K562 (cell line): Measurements from ENCODE around the gene RNH1. TPM values are rescaled to one million over a fixed set of nuclear protein-coding genes. Genes with fewer than 3 reads are reported as not detected.

Source experiments
- ATAC-seq: fragments of 200-7000 bp; cut with Tn5 transposase; 3 replicates; pipeline ENCODE4 v1.9.1; 2020; ENCODE audit warnings: moderate library complexity
- BruUV-seq: library from RNA; stranded (reverse); fragments of 400-500 nt; replicated peaks from 2 replicates; lab custom pipeline; 2021; lab: Mats Ljungman, UMichigan
- CTCF ChIA-PET: fragments of 300-600 bp; formaldehyde crosslinking; extraction: SDS; loops from one replicate; lab custom pipeline; 2021; ENCODE audit warnings: low intra/inter-chr PET ratio; lab: Yijun Ruan, JAX
- POLR2A ChIA-PET: fragments of 300-600, 350-650 bp; sonication (Branson Sonifier 250); formaldehyde crosslinking; extraction: SDS; loops from one replicate; lab custom pipeline; 2021; ENCODE audit warnings: antibody characterized with exemption, inconsistent platforms; lab: Yijun Ruan, JAX
- DNase-seq, 4 experiments: peaks; one replicate each; pipeline versions ENCODE4 v3.0.0 to v3.0.0-alpha.2; 2011 to 2018; ENCODE audit warnings: low spot score in 3 of 4, mixed read lengths in 3 of 4; ENCODE audit errors: extremely low read depth in 1 of 4
- FAIRE-seq: peaks from 2 replicates; lab custom pipeline; 2011; peaks lifted over from hg19 to GRCh38; lab: Jason Lieb, UNC
- H2AFZ ChIP-seq: 2 replicates; pipeline ENCODE4 v1.6.0; 2011; ENCODE audit warnings: low read depth, low read length, control low read depth, inconsistent platforms
- H3K27ac ChIP-seq: fragments of 200-600 bp; 3 replicates; pipeline ENCODE4 v1.8.0; 2011; ENCODE audit warnings: low read depth, mild to moderate bottlenecking, control low read depth, inconsistent platforms, low read length, moderate library complexity, mixed read lengths; ENCODE audit errors: extremely low read depth
- H3K27me3 ChIP-seq, 2 experiments: fragments of 300-600 bp in 1 of 2; 2 replicates in 1 of 2; 3 replicates in 1 of 2; pipeline versions ENCODE4 v1.6.0 to v1.8.0; 2011; ENCODE audit warnings: inconsistent platforms in 2 of 2, low read length in 2 of 2, mild to moderate bottlenecking in 1 of 2, mixed read lengths in 1 of 2, moderate library complexity in 1 of 2; ENCODE audit not compliant: control insufficient read depth in 2 of 2, insufficient read depth in 2 of 2
- H3K36me3 ChIP-seq: fragments of 300-600 bp; 3 replicates; pipeline ENCODE4 v1.8.0; 2011; ENCODE audit warnings: mild to moderate bottlenecking, low read length, inconsistent platforms; ENCODE audit not compliant: control insufficient read depth, insufficient read depth
- H3K4me1 ChIP-seq, 2 experiments: fragments of 200-600 bp in 1 of 2; replicated peaks in 1 of 2; 2 replicates in 1 of 2; 3 replicates in 1 of 2; pipeline versions ENCODE4 v1.5.1 to v1.8.0; 2011; ENCODE audit warnings: inconsistent platforms in 2 of 2, low read length in 2 of 2, mild to moderate bottlenecking in 1 of 2, mixed read lengths in 1 of 2, moderate library complexity in 1 of 2; ENCODE audit not compliant: control insufficient read depth in 2 of 2, insufficient read depth in 2 of 2
- H3K4me2 ChIP-seq: 2 replicates; pipeline ENCODE4 v1.6.1; 2011; ENCODE audit warnings: low read length, control low read depth, inconsistent platforms, mixed read lengths; ENCODE audit not compliant: insufficient read depth
- H3K4me3 ChIP-seq: fragments of 200-600 bp; sonication (generic), shearing (Covaris generic); 2 replicates; pipeline ENCODE4 v1.5.1; 2016; ENCODE audit warnings: control low read depth, inconsistent platforms
- H3K79me2 ChIP-seq: fragments of 200-600 bp; 3 replicates; pipeline ENCODE4 v1.8.0; 2011; ENCODE audit warnings: low read length, inconsistent platforms; ENCODE audit not compliant: control insufficient read depth, insufficient read depth
- H3K9ac ChIP-seq, 2 experiments: 2 replicates each; pipeline versions ENCODE4 v1.6.0 to v1.6.1; 2011; ENCODE audit warnings: low read depth in 2 of 2, low read length in 2 of 2, control low read depth in 1 of 2, inconsistent platforms in 1 of 2, mild to moderate bottlenecking in 1 of 2, mixed read lengths in 1 of 2; ENCODE audit not compliant: insufficient read depth in 1 of 2
- H3K9me1 ChIP-seq: one replicate; pipeline ENCODE4 v1.6.0; 2011; ENCODE audit warnings: inconsistent platforms, mild to moderate bottlenecking, low read length, moderate library complexity; ENCODE audit not compliant: control insufficient read depth, insufficient read depth
- H3K9me3 ChIP-seq: replicated peaks from 2 replicates; pipeline ENCODE4 v1.5.1; 2011; ENCODE audit warnings: low read depth, low read length, inconsistent platforms; ENCODE audit not compliant: control insufficient read depth, insufficient read depth
- H4K20me1 ChIP-seq: replicated peaks from 2 replicates; pipeline ENCODE4 v1.6.1; 2011; ENCODE audit warnings: low read length, inconsistent platforms, mixed read lengths; ENCODE audit not compliant: control insufficient read depth, insufficient read depth
- GTF2E2 ChIP-seq: fragments of 200-800 bp; sonication (Bioruptor generic); IDR thresholded peaks from 2 replicates; pipeline ENCODE4 v1.6.1; 2016; ENCODE audit warnings: missing genetic modification characterization, missing compliant biosample characterization
- MEIS2 ChIP-seq: fragments of 450-650 bp; IDR thresholded peaks from 2 replicates; pipeline ENCODE4 v1.6.1; 2014; ENCODE audit warnings: mild to moderate bottlenecking; ENCODE audit not compliant: partially characterized antibody
- POLR2G ChIP-seq: fragments of 200-400 bp; formaldehyde crosslinking; IDR thresholded peaks from 2 replicates; pipeline ENCODE4 v1.6.1; 2017; ENCODE audit warnings: low read depth, mild to moderate bottlenecking, antibody characterized with exemption, low read length, moderate library complexity
- PTBP1 ChIP-seq: fragments of 200-400 bp; formaldehyde crosslinking; IDR thresholded peaks from 2 replicates; pipeline ENCODE4 v1.6.1; 2017; ENCODE audit warnings: low read depth, low read length
- WGBS: fragments of 100-300 bp; shearing (Covaris generic); methylation state at CpG from one replicate; pipeline ENCODE4 v1.1.6; 2016; ENCODE audit warnings: low coverage, mixed read lengths; ENCODE audit not compliant: insufficient coverage; ENCODE audit errors: missing lambda C conversion rate; 5-methylcytosine and 5-hydroxymethylcytosine counted together
- in situ Hi-C: fragments of 300-500 bp; cut with MboI; formaldehyde crosslinking; loops from 4 replicates; pipeline ENCODE4 v1.15.0; 2018; ENCODE audit warnings: inconsistent platforms, mixed read lengths
- intact Hi-C: fragments of 100-400 bp; cut with micrococcal nuclease; formaldehyde crosslinking; loops from 2 replicates; pipeline ENCODE4 v1.14.2; 2022
- polyA plus RNA-seq, 8 experiments: library from polyadenylated mRNA; depleted of rRNA in 4 of 8; stranded (reverse) in 5 of 8; unstranded in 3 of 8; fragments of >200 nt; fragmentation: Nextera tagmentation in 2 of 8; fragmentation: Illumina TruSeq in 1 of 8; extraction: Ambion mirVana in 2 of 8; extraction: Trizol in 1 of 8; gene quantifications; 2 replicates each; pipeline versions ENCODE4 v1.2.1 to v1.2.3, GENCODE V29; 2011 to 2014; ENCODE audit warnings: inconsistent platforms in 1 of 8, missing spikeins in 1 of 8
- total RNA-seq, 7 experiments: library from RNA; depleted of rRNA in 6 of 7; stranded (reverse); fragments of >200 nt in 6 of 7; fragmentation: Illumina TruSeq in 2 of 7; extraction: Trizol in 2 of 7; gene quantifications; 2 replicates each; pipeline versions ENCODE4 v1.2.1 to v1.2.3, GENCODE V29; 2011 to 2021; ENCODE audit warnings: low replicate concordance in 1 of 7
- TF ChIP-seq, protein P1 (sequence below): IDR thresholded peaks from 3 replicates; pipeline ENCODE4 v1.6.1; 2011; ENCODE audit warnings: borderline replicate concordance, mild to moderate bottlenecking, moderate library complexity; ENCODE audit not compliant: insufficient read length; ENCODE audit errors: extremely low read depth
- TF ChIP-seq, protein P2 (sequence below): IDR thresholded peaks from 2 replicates; pipeline ENCODE4 v1.6.1; 2014; ENCODE audit warnings: antibody characterized with exemption
- TF ChIP-seq, protein P3 (sequence below): conservative IDR thresholded peaks from 2 replicates; pipeline ENCODE4 v1.6.1; 2011; ENCODE audit warnings: low read depth, mild to moderate bottlenecking, low read length; ENCODE audit not compliant: control insufficient read depth

Gene RNH1
- total and polyA plus RNA-seq, 9 of the 15 experiments (the other 6 are each of a cell fraction or from before 2014, with no cell fraction given), result 2.5 to 160 (median 44.3) TPM

DNA sequence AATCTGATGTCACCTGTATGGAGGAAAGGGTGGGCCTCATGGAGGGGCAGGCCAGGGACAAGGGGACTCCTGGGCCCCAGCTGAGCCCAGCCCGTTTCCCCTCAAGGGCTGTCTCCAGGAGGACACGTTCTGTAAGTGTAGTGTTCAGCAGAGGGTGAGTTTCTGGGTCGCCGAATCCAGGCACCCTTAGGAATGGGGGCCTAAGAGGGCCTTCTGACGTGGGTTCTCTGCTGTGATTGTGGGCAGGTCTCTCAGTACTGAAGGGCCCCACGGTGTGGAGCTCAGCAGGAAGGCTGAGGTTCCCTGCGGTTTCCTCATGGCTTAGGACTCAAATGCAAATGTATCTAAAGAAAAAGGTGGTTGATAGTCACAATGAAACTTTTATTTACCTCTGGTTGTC lies 50.5 kb downstream of the RNH1 start (continued):
- TF ChIP-seq, protein P1, sequence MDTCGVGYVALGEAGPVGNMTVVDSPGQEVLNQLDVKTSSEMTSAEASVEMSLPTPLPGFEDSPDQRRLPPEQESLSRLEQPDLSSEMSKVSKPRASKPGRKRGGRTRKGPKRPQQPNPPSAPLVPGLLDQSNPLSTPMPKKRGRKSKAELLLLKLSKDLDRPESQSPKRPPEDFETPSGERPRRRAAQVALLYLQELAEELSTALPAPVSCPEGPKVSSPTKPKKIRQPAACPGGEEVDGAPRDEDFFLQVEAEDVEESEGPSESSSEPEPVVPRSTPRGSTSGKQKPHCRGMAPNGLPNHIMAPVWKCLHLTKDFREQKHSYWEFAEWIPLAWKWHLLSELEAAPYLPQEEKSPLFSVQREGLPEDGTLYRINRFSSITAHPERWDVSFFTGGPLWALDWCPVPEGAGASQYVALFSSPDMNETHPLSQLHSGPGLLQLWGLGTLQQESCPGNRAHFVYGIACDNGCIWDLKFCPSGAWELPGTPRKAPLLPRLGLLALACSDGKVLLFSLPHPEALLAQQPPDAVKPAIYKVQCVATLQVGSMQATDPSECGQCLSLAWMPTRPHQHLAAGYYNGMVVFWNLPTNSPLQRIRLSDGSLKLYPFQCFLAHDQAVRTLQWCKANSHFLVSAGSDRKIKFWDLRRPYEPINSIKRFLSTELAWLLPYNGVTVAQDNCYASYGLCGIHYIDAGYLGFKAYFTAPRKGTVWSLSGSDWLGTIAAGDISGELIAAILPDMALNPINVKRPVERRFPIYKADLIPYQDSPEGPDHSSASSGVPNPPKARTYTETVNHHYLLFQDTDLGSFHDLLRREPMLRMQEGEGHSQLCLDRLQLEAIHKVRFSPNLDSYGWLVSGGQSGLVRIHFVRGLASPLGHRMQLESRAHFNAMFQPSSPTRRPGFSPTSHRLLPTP, result no peak
- TF ChIP-seq MEIS2, result no peak
- TF ChIP-seq PTBP1, result no peak

DNA sequence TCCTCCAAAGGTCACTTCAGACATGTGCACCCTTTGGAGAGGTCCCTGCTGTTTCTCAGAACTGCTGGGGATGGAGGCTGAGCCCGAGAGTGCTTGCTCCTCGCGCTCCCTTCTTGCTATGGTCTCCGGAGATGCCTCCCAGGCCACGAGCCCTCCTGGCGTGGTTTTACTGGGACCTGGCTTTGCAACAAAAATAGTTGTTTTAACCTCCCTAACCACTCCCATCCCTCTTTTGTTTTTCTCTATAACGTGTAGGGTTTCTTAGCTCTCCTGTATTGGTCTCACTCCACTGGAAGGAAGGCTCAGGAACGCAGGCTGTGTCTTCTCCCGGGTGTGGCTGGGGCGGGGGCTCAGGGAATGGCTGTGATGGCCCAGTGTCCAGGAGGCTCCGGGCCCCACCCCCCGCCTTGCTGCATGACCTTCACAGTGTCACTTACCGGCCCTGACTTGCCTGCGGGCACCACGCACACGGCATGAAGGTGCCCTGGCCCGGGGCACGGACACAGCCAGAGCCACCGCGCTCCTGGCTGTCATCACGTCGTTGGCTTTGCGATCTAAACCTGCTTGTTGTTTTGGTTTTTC lies 51.4 kb downstream of the RNH1 start:
- Histone ChIP-seq H3K27ac (no peak overlapping the region), H3K36me3 (peaks cover 85% of the 10 kb centered on the region), H3K27me3 (no peaks in the 10 kb centered on the region), H3K9ac (peak overlapping the region in 1 of 2 experiments; percentile 76; a peak in 2 of 4 replicates), H3K4me3 (no peak overlapping the region), H3K4me2 (no peak overlapping the region), H3K4me1 (peaks cover 27 to 59% of the 10 kb centered on the region in 2 experiments), H2AFZ (no peak overlapping the region), H3K9me3 (no peaks in the 10 kb centered on the region), H4K20me1 (peaks cover 7% of the 10 kb centered on the region; the same call in 1 of the 2 replicates), H3K9me1 (no peaks in the 10 kb centered on the region), H3K79me2 (peaks cover 91% of the 10 kb centered on the region)
- ChIA-PET CTCF (no interaction called here), POLR2A (interaction anchor here (0.7 to 0.9 kb wide), 3 partner anchors 49 to 104 kb away, joined by 3 to 6 read pairs (median 3); no protein-coding TSS in a partner anchor)
- in situ Hi-C loops (no loop called here), intact Hi-C loops (no loop called here)
- DNase-seq (no peak), ATAC-seq (no peak), FAIRE-seq (no peak)
- 87% methylated on average over 16 of the region's 23 CpGs for WGBS
- TF ChIP-seq, protein P2, sequence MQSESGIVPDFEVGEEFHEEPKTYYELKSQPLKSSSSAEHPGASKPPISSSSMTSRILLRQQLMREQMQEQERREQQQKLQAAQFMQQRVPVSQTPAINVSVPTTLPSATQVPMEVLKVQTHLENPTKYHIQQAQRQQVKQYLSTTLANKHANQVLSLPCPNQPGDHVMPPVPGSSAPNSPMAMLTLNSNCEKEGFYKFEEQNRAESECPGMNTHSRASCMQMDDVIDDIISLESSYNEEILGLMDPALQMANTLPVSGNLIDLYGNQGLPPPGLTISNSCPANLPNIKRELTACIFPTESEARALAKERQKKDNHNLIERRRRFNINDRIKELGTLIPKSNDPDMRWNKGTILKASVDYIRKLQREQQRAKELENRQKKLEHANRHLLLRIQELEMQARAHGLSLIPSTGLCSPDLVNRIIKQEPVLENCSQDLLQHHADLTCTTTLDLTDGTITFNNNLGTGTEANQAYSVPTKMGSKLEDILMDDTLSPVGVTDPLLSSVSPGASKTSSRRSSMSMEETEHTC, result no peak
- TF ChIP-seq POLR2G (peak; percentile 31; the same call in 1 of the 2 replicates), GTF2E2 (tag) (no peak)
- TF ChIP-seq, protein P3, sequence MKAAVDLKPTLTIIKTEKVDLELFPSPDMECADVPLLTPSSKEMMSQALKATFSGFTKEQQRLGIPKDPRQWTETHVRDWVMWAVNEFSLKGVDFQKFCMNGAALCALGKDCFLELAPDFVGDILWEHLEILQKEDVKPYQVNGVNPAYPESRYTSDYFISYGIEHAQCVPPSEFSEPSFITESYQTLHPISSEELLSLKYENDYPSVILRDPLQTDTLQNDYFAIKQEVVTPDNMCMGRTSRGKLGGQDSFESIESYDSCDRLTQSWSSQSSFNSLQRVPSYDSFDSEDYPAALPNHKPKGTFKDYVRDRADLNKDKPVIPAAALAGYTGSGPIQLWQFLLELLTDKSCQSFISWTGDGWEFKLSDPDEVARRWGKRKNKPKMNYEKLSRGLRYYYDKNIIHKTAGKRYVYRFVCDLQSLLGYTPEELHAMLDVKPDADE, result no peak
- no TSS peak for BruUV-seq
